Activated B cell treated with CpG ODN at 0.5 μM for 24 hours (primary cell): Measurements from ENCODE around the gene STX10. TPM values are rescaled to one million over a fixed set of nuclear protein-coding genes. Genes with fewer than 3 reads are reported as not detected.

Experiments used
- ATAC-seq: fragments of 200-7000 bp; cut with Tn5 transposase; one replicate; pipeline ENCODE4 v1.10.0; 2021; ENCODE audit warnings: low read depth, mild to moderate bottlenecking, moderate library complexity
- CTCF ChIA-PET: fragments of 350-600 bp; sonication (Branson Sonifier 250); formaldehyde crosslinking; loops from one replicate; lab custom pipeline; 2021; ENCODE audit warnings: antibody characterized with exemption; lab: Charles Lee
- POLR2A ChIA-PET: fragments of 350-600 bp; sonication (Branson Sonifier 250); formaldehyde crosslinking; loops from one replicate; lab custom pipeline; 2021; ENCODE audit warnings: antibody characterized with exemption; lab: Charles Lee
- DNase-seq: peaks from one replicate; pipeline ENCODE4 v3.0.0; 2022
- H3K27ac Mint-ChIP-seq: one replicate; pipeline ENCODE4 v1.8.0; 2020; ENCODE audit warnings: mixed read lengths
- H3K27me3 Mint-ChIP-seq: one replicate; pipeline ENCODE4 v1.8.0; 2021; ENCODE audit warnings: mixed read lengths
- H3K36me3 Mint-ChIP-seq: one replicate; pipeline ENCODE4 v1.8.0; 2021; ENCODE audit warnings: low read depth, mixed read lengths
- H3K4me1 Mint-ChIP-seq: one replicate; pipeline ENCODE4 v1.8.0; 2021; ENCODE audit warnings: mixed read lengths
- H3K4me3 Mint-ChIP-seq: one replicate; pipeline ENCODE4 v1.8.0; 2020; ENCODE audit warnings: mild to moderate bottlenecking, mixed read lengths
- H3K9me3 Mint-ChIP-seq: one replicate; pipeline ENCODE4 v1.8.0; 2020; ENCODE audit warnings: mixed read lengths
- intact Hi-C: fragments of 100-400 bp; cut with micrococcal nuclease; formaldehyde crosslinking; loops from one replicate; pipeline ENCODE4 v1.15.1; 2024
- total RNA-seq: library from RNA; stranded (reverse); gene quantifications from 2 replicates; pipeline ENCODE4 v1.2.3, GENCODE V29; 2022
- TF ChIP-seq, protein P1 (sequence below): fragments of 200-600 bp; IDR thresholded peaks from one replicate; pipeline ENCODE4 v1.8.0; 2022; ENCODE audit warnings: antibody characterized with exemption, mild to moderate bottlenecking

STX10 gene
- total RNA-seq, 1 donor from 2014 or later: 43.6 TPM

DNA sequence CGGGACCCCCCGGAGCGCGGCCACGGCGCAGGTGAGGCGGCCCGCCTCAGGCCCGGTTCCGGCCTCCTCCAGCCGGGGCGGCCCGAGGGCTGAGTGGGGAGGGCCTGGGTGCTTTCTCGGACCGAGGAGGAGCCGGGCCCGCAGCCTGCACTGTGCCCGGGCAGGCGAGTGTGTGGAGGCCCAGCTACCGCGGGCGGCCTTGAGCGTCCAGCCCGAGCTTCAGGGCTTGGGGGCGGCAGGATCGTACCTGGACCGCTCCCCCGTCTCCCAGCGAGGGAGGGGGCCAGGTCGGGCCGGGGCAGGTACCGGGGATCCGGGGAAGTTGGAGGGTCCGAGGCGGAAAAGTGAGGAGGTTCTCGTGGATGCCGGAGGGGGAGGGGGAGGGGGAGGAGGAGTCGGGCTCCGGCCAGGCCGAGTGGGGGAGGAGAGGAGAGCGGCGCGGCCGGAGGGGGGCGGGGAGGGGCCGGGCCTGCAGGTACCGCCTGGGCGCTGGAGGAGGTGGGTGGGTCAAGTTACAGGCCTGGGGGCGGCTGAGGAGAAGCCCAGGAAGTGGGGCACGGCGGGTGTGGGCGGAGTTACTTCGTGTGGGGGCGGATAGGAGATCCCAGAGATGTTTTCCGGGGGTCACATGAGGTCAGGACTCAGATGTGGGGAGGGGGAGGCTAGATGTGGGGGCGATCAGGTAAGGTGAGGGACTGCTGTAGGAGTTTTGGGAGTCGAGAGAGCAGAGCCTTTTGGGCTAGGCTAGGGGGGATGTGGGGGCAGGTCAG lies 31.6 kb downstream of the STX10 start:
- ATAC-seq: peak; percentile 3
- H3K27ac Mint-ChIP-seq: peak overlapping the region; percentile 50

DNA sequence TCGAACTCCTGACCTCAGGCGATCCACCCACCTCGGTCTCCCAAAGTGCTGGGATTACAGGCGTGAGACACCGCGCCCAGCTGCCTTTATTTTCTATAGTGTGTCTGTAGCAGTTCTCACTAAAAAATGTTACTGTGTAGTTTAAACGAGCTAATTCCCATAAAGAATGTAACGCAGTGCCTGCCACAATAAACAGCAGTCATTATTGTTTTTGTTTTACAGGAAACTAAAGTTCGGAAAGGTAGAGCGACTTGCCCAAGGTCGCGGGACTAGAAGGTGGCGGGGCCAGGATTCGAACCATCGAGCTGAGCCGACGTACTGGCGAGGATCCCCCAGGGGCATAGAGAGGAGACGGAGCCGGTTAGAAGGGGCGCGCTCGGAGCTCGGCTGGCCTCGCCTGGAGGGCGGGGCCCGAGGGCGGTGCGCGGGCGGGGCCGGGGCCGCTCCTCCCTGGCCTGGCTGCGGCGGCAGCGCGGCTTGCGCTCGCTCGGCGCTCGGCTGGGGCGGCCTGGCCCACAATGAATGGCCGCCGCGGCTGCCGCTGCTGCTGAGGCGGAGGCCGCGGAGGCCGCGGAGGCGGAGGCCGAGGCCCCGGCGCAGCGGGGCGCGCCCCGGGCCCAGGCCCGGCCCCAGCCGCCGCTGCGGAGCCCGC lies 32.3 kb downstream of the STX10 start, which contains the start of gene NACC1:
Gene NACC1, plus strand, starts transcription at position 493 of the 652 bp plus-strand sequence. CDS start 16,944 bp downstream, outside the sequence.
- peak; percentile 94 for DNase-seq
- TF ChIP-seq, protein P1, sequence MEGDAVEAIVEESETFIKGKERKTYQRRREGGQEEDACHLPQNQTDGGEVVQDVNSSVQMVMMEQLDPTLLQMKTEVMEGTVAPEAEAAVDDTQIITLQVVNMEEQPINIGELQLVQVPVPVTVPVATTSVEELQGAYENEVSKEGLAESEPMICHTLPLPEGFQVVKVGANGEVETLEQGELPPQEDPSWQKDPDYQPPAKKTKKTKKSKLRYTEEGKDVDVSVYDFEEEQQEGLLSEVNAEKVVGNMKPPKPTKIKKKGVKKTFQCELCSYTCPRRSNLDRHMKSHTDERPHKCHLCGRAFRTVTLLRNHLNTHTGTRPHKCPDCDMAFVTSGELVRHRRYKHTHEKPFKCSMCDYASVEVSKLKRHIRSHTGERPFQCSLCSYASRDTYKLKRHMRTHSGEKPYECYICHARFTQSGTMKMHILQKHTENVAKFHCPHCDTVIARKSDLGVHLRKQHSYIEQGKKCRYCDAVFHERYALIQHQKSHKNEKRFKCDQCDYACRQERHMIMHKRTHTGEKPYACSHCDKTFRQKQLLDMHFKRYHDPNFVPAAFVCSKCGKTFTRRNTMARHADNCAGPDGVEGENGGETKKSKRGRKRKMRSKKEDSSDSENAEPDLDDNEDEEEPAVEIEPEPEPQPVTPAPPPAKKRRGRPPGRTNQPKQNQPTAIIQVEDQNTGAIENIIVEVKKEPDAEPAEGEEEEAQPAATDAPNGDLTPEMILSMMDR: no peak
- intact Hi-C loops: loop anchor here (1.0 to 5.0 kb wide), 3 partner anchors 33 to 889 kb away; partner anchors contain the start of gene RFX1
- peak; percentile 81 for ATAC-seq
- peak within 1 kb of the TSS; percentile 96 for H3K27ac Mint-ChIP-seq
- ChIA-PET CTCF (interaction anchor here (0.8 to 1.9 kb wide), 8 partner anchors 13 to 153 kb away, joined by 3 to 11 read pairs (median 5); partner anchors contain the start of genes IER2 and STX10), POLR2A (interaction anchor here (0.6 to 6.6 kb wide), 21 partner anchors 9 to 889 kb away, joined by 3 to 158 read pairs (median 6); partner anchors contain the start of genes CALR, IER2, LYL1 and STX10)
- H3K9me3 Mint-ChIP-seq: no peaks in the 10 kb centered on the region
- peak within 1 kb of the TSS; percentile 99 for H3K4me3 Mint-ChIP-seq
- H3K27me3 Mint-ChIP-seq: no peaks in the 10 kb centered on the region
- H3K4me1 Mint-ChIP-seq: peaks cover 64% of the 10 kb centered on the region
- peaks cover 24% of the 10 kb centered on the region for H3K36me3 Mint-ChIP-seq

More for the DNA sequence above, 31.6 kb downstream of the STX10 start:
- Mint-ChIP-seq H3K4me1 (peaks cover 69% of the 10 kb centered on the region), H3K36me3 (peaks cover 24% of the 10 kb centered on the region), H3K9me3 (no peaks in the 10 kb centered on the region), H3K4me3 (peak overlapping the region; percentile 77), H3K27me3 (no peaks in the 10 kb centered on the region)
- CTCF ChIA-PET: interaction anchor here (0.9 to 1.9 kb wide), 8 partner anchors 14 to 153 kb away, joined by 3 to 11 read pairs (median 5); partner anchors contain the start of genes IER2 and STX10
- POLR2A ChIA-PET: interaction anchor here (0.6 to 6.6 kb wide), 17 partner anchors 10 to 888 kb away, joined by 3 to 158 read pairs (median 7); partner anchors contain the start of genes CALR, IER2, LYL1 and STX10
- no peak for DNase-seq
- TF ChIP-seq, protein P1: no peak
- intact Hi-C loops: loop anchor here (1.0 to 5.0 kb wide), 3 partner anchors 33 to 889 kb away; partner anchors contain the start of gene RFX1

DNA sequence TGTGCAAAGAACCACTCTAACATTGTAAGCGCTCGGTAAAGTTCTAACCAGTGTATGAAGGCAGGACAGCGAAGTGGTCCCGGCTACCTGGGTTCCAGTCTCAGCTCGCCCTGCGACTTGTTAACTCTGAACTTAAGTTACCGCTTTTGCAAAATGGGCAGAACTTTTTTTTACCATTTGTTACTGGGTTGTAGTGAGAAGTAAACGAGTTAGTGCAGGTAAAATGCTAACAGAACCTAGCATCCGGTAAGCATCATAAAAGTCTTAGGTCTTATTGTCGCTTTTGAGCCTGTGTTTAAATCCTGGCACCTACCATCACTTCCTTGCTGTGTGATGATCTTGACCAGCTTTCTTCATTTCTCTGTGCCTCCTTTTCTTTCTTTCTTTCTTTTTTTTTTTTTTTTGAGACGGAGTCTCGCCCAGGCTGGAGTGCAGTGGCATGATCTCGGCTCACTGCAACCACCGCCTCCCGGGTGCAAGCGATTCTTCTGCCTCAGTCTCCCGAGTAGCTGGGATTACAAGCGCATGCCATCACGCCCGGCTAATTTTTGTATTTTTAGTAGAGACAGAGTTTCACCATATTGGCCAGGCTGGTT lies 32.9 kb downstream of the STX10 start:
- intact Hi-C loops: loop anchor here (5.0 kb wide), 1 partner anchor 890 kb away; the partner anchor contains the start of gene RFX1
- no peaks in the 10 kb centered on the region for H3K27me3 Mint-ChIP-seq
- ATAC-seq (peak; percentile 10), DNase-seq (no peak)
- ChIA-PET POLR2A (interaction anchor here (0.6 to 6.6 kb wide), 21 partner anchors 9 to 898 kb away, joined by 3 to 158 read pairs (median 4); partner anchors contain the start of genes IER2, LYL1 and STX10), CTCF (interaction anchor here (0.8 to 1.9 kb wide), 7 partner anchors 13 to 140 kb away, joined by 3 to 11 read pairs (median 4); partner anchors contain the start of genes IER2 and STX10)
- H3K4me3 Mint-ChIP-seq: peak overlapping the region; percentile 99
- H3K27ac Mint-ChIP-seq: peak overlapping the region; percentile 96
- TF ChIP-seq, protein P1: no peak
- H3K9me3 Mint-ChIP-seq: no peaks in the 10 kb centered on the region
- H3K36me3 Mint-ChIP-seq: peaks cover 29% of the 10 kb centered on the region
- peaks cover 58% of the 10 kb centered on the region for H3K4me1 Mint-ChIP-seq

DNA sequence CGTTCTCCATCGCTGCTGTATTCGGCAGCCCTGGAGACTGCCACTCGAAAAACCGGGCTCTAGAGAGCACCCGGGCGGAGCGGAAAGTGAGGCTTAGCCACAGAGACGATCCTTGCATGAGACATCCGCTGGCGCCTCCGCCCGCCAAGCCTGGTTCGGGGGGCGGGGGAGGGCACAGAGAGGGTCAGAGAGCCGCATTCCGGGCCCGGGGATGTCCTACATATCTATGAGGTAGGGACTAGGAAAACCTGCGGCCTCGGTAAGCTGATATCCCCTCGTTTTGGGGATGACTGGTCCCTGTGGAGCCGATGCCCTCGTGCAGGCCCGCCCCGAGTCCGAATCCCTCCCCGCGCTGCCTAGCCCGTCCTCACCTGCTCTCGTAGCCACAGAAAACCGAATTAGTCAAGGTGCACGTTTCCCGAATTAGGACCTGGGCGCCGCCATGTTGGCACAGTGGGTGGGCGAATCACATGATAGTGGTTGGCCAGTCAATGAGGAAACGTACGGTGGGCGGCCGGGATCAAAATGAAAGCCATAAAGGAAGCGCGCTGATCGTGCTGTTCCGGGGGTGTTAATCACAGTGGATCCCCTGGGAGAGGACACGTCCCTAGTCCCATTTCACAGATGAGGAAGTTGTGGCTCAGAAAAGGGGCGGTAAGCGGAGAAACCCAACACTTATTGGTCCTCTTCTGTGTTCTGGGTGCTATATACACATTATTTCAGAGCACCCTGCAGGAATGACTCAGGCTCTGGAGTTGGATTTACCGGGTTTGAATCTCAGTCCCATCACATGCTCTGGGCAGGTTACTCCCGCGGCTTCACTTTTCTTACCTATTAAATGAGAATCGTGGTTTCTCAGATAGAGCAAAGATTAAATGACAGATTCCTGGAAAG lies 33.6 kb downstream of the STX10 start, which contains the start of gene TRMT1:
Gene TRMT1, minus strand, starts transcription at position 459 of the 894 bp plus-strand sequence. Its CDS starts 341 bp downstream, at position 118.
- Mint-ChIP-seq H3K27me3 (no peaks in the 10 kb centered on the region), H3K9me3 (no peaks in the 10 kb centered on the region), H3K4me3 (peak within 1 kb of the TSS; percentile 99), H3K36me3 (peaks cover 31% of the 10 kb centered on the region), H3K27ac (peak within 1 kb of the TSS; percentile 96), H3K4me1 (peaks cover 51% of the 10 kb centered on the region)
- CTCF ChIA-PET: interaction anchor here (1.8 kb wide), 1 partner anchor 79 kb away, joined by 4 read pairs; no protein-coding TSS in a partner anchor
- DNase-seq (peak; percentile 83), ATAC-seq (peak; percentile 69)
- intact Hi-C loops: loop anchor here (1.0 to 5.0 kb wide), 2 partner anchors 12 to 891 kb away; partner anchors contain the start of gene RFX1
- POLR2A ChIA-PET: interaction anchor here (0.6 to 6.6 kb wide), 10 partner anchors 14 to 899 kb away, joined by 3 to 158 read pairs (median 12); partner anchors contain the start of genes IER2, LYL1 and STX10
- TF ChIP-seq, protein P1: no peak
